LHCN-M2 (cell line): ENCODE data around the gene PRAMEF1. TPM values are rescaled to one million over a fixed set of nuclear protein-coding genes. Genes with fewer than 3 reads are reported as not detected.
"Not testable (repeated sequence)": the region's sequence is repeated elsewhere in the genome, so short reads cannot be mapped to it uniquely, and the experiment has no call there.

Experiments
- DNase-seq: peaks from one replicate; pipeline ENCODE4 v3.0.0-alpha.2; 2012; ENCODE audit warnings: low read depth
- total RNA-seq: library from RNA; depleted of rRNA; stranded (reverse); fragments of >200 nt; gene quantifications from 2 replicates; pipeline ENCODE4 v1.2.3, GENCODE V29; 2014; rRNA removed

PRAMEF1 gene
- total RNA-seq, 1 experiment from 2014 or later = not detected

GRCh38 chr1:12775443-12775842 lies 15.8 kb upstream of the PRAMEF1 start:
- DNase-seq = no peak

GRCh38 chr1:12776801-12777557 lies 14.2 kb upstream of the PRAMEF1 start:
- no peak for DNase-seq

- DNase-seq = no peak
Measured at GRCh38 chr1:12778061-12778460, 13.1 kb upstream of the PRAMEF1 start.

- DNase-seq = no peak
Measured at GRCh38 chr1:12778907-12779306, 12.3 kb upstream of the PRAMEF1 start.

- DNase-seq = not testable (repeated sequence)
Measured at GRCh38 chr1:12781488-12781887, 9.7 kb upstream of the PRAMEF1 start.

- DNase-seq = peak; percentile 4
Measured at GRCh38 chr1:12783783-12784182, 7.4 kb upstream of the PRAMEF1 start.

GRCh38 chr1:12784729-12785128 lies 6.5 kb upstream of the PRAMEF1 start:
- not testable (repeated sequence) for DNase-seq

- no peak for DNase-seq
Measured at GRCh38 chr1:12798911-12799310, 7.7 kb downstream of the PRAMEF1 start.

- no peak for DNase-seq
Measured at GRCh38 chr1:12799730-12800129, 8.5 kb downstream of the PRAMEF1 start.

GRCh38 chr1:12809933-12810332 lies 18.7 kb downstream of the PRAMEF1 start:
- DNase-seq = no peak

- no peak for DNase-seq
Measured at GRCh38 chr1:12810691-12811408, 19.7 kb downstream of the PRAMEF1 start.

GRCh38 chr1:12811409-12811784 lies 20.2 kb downstream of the PRAMEF1 start:
- DNase-seq = no peak

GRCh38 chr1:12819061-12819460 lies 27.9 kb downstream of the PRAMEF1 start:
- DNase-seq = not testable (repeated sequence)

GRCh38 chr1:12831310-12831709 lies 40.1 kb downstream of the PRAMEF1 start, which contains the start of gene PRAMEF11:
PRAMEF11 (minus strand) TSS chr1:12831410; CDS start chr1:12828789, 2,621 bp downstream.
- not testable (repeated sequence) for DNase-seq

GRCh38 chr1:12833251-12833650 lies 42.1 kb downstream of the PRAMEF1 start:
- DNase-seq = not testable (repeated sequence)

Other genes with a start within 250 kb of the PRAMEF1 start
- gene DHRS3, start 173.2 kb upstream of the PRAMEF1 start, total RNA-seq = 1.4 and 1.6 TPM in 2 replicates
- not detected in 2 replicates for gene AADACL4, start 147.3 kb upstream of the PRAMEF1 start, total RNA-seq
- not detected in 2 replicates for gene AADACL3, start 75.3 kb upstream of the PRAMEF1 start, total RNA-seq
- gene CFAP107, start 45.2 kb upstream of the PRAMEF1 start, total RNA-seq = not detected in 2 replicates
- not detected in 2 replicates for gene PRAMEF12, start 17.7 kb upstream of the PRAMEF1 start, total RNA-seq
- gene PRAMEF11, start 40.0 kb downstream of the PRAMEF1 start, total RNA-seq = not detected in 2 replicates
- gene HNRNPCL1, start 57.3 kb downstream of the PRAMEF1 start, total RNA-seq = not detected in 2 replicates
- not detected in 2 replicates for gene PRAMEF2, start 65.7 kb downstream of the PRAMEF1 start, total RNA-seq
- not detected in 2 replicates for gene PRAMEF4, start 94.8 kb downstream of the PRAMEF1 start, total RNA-seq
- gene PRAMEF10, start 106.9 kb downstream of the PRAMEF1 start, total RNA-seq = not detected in 2 replicates
- gene PRAMEF7, start 125.2 kb downstream of the PRAMEF1 start, total RNA-seq = not detected in 2 replicates
- gene PRAMEF6, start 156.2 kb downstream of the PRAMEF1 start, total RNA-seq = not detected in 2 replicates